ENCODE data around the gene LRRTM3. TPM values are rescaled to one million over a fixed set of nuclear protein-coding genes. Genes with fewer than 3 reads are reported as not detected.

LRRTM3 gene
- total RNA-seq, 1 donor from 2014 or later = not detected

DNA sequence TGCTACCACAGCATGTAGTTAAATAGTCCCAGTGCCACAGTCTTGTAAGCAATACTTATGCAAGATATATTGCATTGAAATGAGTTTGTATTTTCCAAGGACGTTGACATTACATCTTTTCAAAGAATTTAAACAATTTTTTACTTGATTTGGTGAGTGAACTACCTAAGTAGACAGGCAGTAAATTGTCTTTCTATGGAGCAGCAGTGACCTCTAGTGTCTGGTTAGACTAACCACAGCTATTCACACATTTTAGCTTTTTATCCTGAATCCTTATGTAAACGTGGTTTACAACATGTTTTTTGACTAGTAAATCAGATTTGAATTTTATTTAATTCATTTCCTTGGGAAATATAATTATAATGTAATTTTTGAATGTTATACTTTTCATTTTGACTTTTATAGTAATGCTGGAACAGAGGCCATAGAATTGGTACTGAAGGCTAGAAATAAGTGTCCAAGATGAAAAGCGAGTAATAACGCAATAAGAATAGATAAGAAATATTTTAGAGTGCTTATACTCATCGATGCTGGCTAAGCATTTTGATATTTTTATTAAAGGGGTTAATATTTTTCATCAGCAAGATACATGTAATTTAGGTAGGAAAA lies 5.6 kb downstream of the LRRTM3 start:
- intact Hi-C loops (cut with DNase I) = no loop called here
- DNase-seq (ENCODE audit: low spot score) = no peak

DNA sequence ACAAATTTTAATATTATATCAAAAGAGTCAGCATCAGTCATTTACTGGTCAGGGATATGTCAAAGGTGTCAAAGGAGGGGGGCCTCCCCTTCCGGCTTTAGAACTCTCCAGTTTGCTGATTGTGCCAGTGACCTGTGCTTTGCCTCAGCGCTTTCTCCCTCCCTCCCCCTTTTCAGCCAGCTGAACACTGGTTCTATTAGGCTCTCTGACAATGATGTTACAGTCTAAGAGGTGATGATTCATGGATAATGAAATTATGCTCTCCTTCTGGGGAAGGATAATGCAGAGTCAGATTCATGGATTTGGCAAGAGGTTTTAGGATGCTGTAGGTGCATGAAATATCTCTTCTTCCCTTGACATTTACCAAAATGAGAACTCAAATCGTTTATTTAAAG lies 6.1 kb downstream of the LRRTM3 start:
- DNase-seq (ENCODE audit: low spot score) = no peak
- intact Hi-C loops (cut with DNase I) = no loop called here

DNA sequence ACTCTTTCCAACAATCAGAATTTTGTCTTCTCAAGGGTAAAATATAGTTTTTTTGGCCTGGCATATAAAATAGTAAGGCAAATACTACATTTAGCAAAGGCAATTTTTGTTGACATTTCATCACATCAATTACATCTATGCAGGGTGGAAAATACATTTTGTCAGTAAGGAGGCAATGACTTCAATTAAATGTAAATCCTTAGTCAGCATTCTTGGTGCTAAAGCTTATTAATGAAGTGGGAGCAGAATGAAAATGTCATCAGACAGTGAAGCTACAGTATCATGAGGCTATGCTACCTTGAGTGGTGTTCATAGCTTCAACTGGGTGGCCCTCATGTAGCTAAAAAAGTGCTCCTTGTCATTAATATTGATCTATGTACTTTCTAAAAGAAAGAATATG lies 8.9 kb downstream of the LRRTM3 start:
- intact Hi-C loops (cut with DNase I) = no loop called here

DNA sequence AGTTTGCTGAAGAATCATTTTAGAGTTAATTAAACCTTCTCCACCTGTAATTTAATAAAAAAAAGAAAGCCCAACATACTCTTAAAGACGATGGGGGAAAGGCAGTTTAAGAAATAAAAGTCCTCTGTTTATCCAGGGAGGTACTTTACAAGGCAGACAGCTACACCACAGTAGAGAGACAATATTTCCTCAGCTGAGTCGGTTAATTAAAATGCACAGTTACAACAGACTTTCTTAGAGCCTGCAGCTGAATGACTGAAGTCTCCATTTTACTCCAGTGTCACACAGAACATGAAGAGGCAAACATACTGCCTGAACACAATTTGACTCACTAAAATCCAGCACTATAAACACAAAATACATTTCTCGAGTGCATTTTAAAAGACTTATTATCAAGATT lies 15.1 kb downstream of the LRRTM3 start:
- DNase-seq (ENCODE audit: low spot score) = no peak
- intact Hi-C loops (cut with DNase I) = no loop called here

More for the DNA sequence above, 8.9 kb downstream of the LRRTM3 start:
- no peak for DNase-seq (ENCODE audit: low spot score)

DNA sequence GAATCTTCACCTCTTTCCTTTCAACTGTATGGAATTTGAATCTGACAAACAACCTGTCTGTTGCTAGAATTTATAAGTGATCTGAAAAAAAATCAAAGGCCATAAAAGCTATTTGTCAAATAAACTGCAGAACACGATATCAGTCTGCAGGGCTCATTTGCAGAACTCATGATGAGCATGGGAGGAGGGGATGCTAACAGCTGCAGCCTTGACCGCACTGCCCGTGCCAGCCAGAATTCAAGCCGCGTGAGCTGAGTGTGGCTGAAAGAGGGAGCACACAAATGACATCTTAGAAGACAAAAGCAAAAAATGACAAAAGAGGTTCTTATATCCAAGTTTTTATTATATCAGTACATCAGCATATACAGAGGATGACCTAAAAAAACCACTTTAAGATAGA lies 15.7 kb downstream of the LRRTM3 start:
- no peak for DNase-seq (ENCODE audit: low spot score)

DNA sequence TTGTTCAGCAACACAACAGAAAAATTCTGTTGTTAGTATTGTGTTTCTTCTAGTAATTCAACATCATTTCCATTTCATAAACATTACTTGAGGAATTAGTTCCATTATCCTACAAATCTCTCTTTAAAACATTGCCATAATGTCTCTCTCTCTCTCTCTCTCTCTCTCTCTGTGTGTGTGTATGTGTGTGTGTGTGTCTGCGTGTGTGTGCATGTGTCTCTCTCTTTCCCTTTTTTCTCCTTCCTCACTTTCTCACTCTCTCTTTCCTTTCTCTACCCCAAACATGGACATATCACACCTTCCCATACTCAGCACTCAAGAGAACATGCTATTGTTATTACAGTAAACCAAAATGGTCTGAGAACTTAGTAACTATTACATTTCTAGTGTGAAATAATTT lies 16.6 kb downstream of the LRRTM3 start:
- DNase-seq (ENCODE audit: low spot score) = no peak
- intact Hi-C loops (cut with DNase I) = no loop called here

More for the DNA sequence above, 15.7 kb downstream of the LRRTM3 start:
- intact Hi-C loops (cut with DNase I) = no loop called here

DNA sequence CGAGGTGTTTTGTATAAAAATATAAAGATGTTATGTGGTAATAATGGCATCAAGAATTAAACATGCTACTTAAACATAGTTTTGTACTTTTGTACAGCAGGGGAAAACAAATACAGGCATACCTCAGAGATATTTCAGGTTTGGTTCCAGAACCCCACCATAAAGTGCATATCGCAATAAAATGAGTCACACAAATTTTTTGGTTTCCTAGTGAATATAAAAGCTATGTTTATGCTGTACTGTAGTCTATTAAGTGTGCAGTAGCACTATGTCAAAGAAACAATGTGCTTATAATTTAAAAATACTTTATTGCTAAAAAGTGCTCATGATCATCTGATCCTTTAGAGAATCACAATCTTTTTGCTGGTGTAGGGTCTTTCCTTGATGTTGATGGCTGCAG lies 17.8 kb downstream of the LRRTM3 start:
- intact Hi-C loops (cut with DNase I) = no loop called here
- no peak for DNase-seq (ENCODE audit: low spot score)

DNA sequence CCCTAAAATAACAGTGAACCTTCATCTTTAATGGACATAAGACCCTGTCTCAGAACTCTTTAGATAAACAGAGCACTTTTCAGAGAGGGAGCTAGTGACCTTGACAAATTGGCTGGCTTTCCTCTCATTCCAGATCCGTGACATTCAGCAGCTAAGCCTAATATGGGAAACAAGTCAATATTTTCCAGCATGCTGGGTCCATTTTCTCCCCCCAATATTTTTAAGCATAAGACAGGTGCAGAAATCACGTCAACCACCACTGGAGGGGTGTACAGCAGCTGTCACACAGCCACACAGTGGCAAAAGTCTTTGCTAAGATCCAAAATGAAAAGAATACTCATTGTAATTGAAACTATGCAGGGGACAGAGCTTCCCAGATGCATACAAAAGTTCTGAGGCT lies 26.1 kb downstream of the LRRTM3 start:
- DNase-seq (ENCODE audit: low spot score) = no peak
- intact Hi-C loops (cut with DNase I) = no loop called here

DNA sequence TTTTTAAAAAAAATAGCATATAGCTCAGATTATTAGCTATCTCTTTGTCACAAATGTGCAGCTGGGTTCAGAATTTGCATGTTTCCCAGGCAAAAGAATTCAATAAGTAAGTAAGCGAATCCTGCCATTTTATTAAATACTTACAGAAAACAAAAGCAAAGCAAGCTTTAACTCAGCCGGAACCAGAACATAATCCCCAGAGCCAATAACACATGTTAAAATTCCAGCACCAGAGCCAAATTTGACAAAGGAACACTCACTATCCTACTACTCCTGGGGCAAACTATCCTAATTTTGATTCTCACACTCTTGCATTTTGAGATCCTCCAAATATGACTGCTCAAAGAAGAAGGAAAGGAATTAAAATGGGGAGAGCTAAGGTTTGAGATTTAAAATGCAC lies 32.6 kb downstream of the LRRTM3 start:
- DNase-seq (ENCODE audit: low spot score) = no peak
- intact Hi-C loops (cut with DNase I) = no loop called here

DNA sequence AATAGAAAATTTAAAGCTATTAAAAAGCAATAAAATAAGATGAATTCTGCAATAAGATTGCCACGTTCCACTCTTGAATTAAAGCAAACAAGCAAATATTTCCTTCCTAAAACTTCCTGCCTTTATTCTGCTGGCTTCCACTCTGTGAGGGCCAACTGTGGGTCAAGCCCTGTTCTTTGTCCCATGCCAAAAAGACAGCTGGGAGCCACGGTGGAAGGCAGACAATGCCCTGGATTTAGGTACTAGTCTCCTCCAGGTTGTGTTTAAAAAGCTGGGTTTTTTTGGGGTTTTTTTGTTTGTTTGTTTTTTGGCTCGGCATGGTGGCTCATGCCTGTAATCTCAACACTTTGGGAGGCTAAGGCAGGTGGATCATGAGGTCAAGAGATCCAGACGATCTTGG lies 39.1 kb downstream of the LRRTM3 start:
- no peak for DNase-seq (ENCODE audit: low spot score)
- intact Hi-C loops (cut with DNase I) = no loop called here

- no peak for DNase-seq (ENCODE audit: low spot score)
- intact Hi-C loops (cut with DNase I) = no loop called here
Observed at GRCh38 chr10:66980246-66980815, 54.5 kb downstream of the LRRTM3 start.

DNA sequence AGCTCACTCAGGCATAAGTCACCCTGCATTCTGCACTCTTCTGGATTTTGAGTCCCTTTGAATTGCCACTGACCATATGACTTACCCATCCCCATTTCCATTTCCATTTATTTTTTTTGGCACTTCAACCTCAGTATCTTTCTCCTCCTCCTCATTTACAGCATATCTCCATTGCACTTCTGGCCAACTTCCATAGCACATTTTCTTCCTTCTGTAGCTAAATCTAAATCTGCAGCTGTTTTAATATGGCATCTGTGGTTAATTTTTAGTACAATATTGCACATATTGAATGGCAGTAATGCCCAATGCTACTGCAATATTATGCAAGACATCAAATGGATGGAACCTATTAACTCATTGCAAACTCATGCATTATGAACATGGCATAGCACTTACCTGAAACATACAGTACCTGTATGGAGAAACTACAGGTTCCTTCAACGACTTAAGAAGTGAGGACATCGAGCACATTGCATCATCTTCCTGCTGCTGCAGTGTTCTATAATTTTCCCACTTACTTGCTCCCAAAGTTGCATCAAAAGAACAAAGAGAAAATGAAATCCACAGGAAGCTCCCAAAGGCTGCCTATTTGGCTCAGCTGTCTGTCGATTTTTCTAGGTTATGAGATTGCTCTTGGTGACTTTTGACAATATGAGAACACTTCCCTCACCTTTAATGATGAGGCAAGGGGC lies 55.7 kb downstream of the LRRTM3 start:
- intact Hi-C loops (cut with DNase I) = no loop called here
- DNase-seq (ENCODE audit: low spot score) = no peak

GRCh38 chr10:66982053-66982420 lies 56.2 kb downstream of the LRRTM3 start:
- DNase-seq (ENCODE audit: low spot score) = no peak
- intact Hi-C loops (cut with DNase I) = no loop called here

- intact Hi-C loops (cut with DNase I) = no loop called here
- no peak for DNase-seq (ENCODE audit: low spot score)
Observed at GRCh38 chr10:66982792-66983474, 57.1 kb downstream of the LRRTM3 start.

DNA sequence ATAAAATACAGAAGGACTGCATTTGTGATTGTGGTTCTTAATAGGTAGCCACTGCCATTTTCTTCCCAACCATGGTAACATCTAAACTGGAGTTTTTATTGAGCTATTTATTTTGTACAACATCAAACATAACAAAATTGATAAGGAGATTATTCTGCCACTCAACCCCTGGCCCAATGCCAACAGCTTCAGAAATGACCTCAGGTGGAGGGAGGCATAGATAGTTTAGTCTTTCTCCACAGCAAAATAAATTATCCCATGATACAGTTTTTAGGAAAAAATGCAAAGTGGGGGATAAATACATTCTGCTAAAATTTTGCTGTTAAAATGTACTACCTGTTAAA lies 57.6 kb downstream of the LRRTM3 start:
- intact Hi-C loops (cut with DNase I) = no loop called here
- DNase-seq (ENCODE audit: low spot score) = no peak

GRCh38 chr10:66990143-66990830 lies 64.5 kb downstream of the LRRTM3 start:
- intact Hi-C loops (cut with DNase I) = no loop called here
- DNase-seq (ENCODE audit: low spot score) = no peak

DNA sequence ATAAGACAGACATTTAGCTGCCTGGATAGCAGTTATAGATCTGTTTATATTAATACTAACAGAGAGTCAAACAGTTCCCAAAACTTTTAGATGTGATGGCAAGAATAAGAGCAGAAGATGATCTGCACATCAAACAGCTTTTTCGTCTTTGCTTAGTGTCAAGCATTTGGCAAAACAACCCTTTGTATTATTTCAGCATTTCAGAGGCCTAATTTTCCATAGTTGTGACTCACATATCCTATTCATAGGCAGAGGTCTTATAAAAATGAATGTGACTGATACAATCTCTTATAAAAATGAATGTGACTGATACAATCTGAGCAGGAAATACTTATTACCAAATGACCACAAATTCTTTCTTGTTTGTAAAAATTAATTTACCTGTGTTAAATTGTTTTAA lies 71.2 kb downstream of the LRRTM3 start:
- DNase-seq (ENCODE audit: low spot score) = no peak
- intact Hi-C loops (cut with DNase I) = no loop called here

DNA sequence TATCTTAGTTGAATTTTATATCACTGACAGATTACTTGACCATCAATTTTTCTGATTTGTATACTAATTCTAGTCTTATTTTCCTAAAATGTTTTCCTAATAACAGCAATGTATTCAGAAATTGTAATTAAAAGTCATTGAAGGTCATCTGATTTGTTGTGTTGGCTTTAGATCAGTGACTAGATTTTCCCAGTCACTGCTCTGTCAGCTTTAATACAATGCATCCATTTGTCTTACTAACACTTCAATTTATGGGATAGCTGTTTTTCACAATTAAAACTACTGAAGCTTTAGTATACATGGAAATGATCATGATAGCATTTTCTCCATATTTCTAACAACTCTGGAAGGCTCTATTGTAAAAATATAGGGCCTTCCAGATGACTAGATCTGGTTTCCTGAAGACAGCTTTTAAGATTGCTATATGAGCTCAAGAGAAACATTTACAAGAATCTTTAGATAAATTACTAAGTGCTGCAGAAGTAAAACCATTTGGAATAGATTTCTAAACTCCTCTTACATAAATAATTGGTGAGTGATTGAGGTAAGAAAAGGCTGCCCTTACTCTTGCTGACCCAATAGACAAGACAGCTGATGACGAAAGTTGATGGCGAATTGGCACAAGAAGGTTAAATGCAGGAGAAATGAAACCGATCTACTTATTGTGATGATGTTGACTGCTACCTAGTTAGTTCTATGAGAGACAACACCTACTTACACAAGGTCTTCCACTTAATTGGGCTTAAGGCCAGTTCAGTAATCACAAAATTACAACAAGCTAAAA lies 74.1 kb downstream of the LRRTM3 start:
- no peak for DNase-seq (ENCODE audit: low spot score)
- intact Hi-C loops (cut with DNase I) = no loop called here

- no peak for DNase-seq (ENCODE audit: low spot score)
Observed at GRCh38 chr10:67004690-67005089, 78.9 kb downstream of the LRRTM3 start.

GRCh38 chr10:67005981-67006380 lies 80.1 kb downstream of the LRRTM3 start:
- intact Hi-C loops (cut with DNase I) = no loop called here
- DNase-seq (ENCODE audit: low spot score) = no peak

More at GRCh38 chr10:67004690-67005089, 78.9 kb downstream of the LRRTM3 start:
- intact Hi-C loops (cut with DNase I) = no loop called here
